Keratinocyte (primary cell): Measurements from ENCODE around the gene MAPT. TPM values are rescaled to one million over a fixed set of nuclear protein-coding genes. Genes with fewer than 3 reads are reported as not detected.

ENCODE experiments used
- DNase-seq: peaks from one replicate; pipeline ENCODE4 v3.0.0-alpha.2; 2011; ENCODE audit warnings: low read depth, missing footprints, low spot score
- FAIRE-seq: peaks from 2 replicates; lab custom pipeline; 2011; peaks lifted over from hg19 to GRCh38; lab: Jason Lieb, UNC
- H2AFZ ChIP-seq: 2 replicates; pipeline ENCODE4 v1.6.0; 2012; ENCODE audit warnings: low read length, control low read depth, inconsistent platforms; ENCODE audit not compliant: control insufficient read depth
- H3K27ac ChIP-seq: 2 replicates; pipeline ENCODE4 v1.5.1; 2011; ENCODE audit warnings: low read length; ENCODE audit not compliant: control insufficient read depth, insufficient read depth
- H3K27me3 ChIP-seq: 3 replicates; pipeline ENCODE4 v1.6.0; 2011; ENCODE audit warnings: low read length; ENCODE audit not compliant: control insufficient read depth, insufficient read depth; ENCODE audit errors: extremely low read depth
- H3K36me3 ChIP-seq, 2 experiments: 2 replicates in 1 of 2; 3 replicates in 1 of 2; pipeline ENCODE4 v1.5.1; 2011; ENCODE audit warnings: low read length in 2 of 2, mild to moderate bottlenecking in 1 of 2; ENCODE audit not compliant: control insufficient read depth in 2 of 2, insufficient read depth in 2 of 2; ENCODE audit errors: extremely low read depth in 1 of 2
- H3K4me1 ChIP-seq: 3 replicates; pipeline ENCODE4 v1.5.1; 2011; ENCODE audit warnings: low read length; ENCODE audit not compliant: control insufficient read depth, insufficient read depth; ENCODE audit errors: extremely low read depth
- H3K4me2 ChIP-seq: 3 replicates; pipeline ENCODE4 v1.6.0; 2011; ENCODE audit warnings: low read depth, low read length; ENCODE audit not compliant: control insufficient read depth, insufficient read depth; ENCODE audit errors: extremely low read depth
- H3K4me3 ChIP-seq, 3 experiments: fragments of 200-600 bp in 1 of 3; sonication (generic) in 1 of 3; 2 replicates in 2 of 3; 3 replicates in 1 of 3; pipeline ENCODE4 v1.5.1; 2011 to 2016; ENCODE audit warnings: low read length in 3 of 3, mild to moderate bottlenecking in 3 of 3, control low read depth in 2 of 3, inconsistent platforms in 1 of 3, low read depth in 1 of 3, mixed read lengths in 1 of 3, mixed run types in 1 of 3, moderate library complexity in 1 of 3; ENCODE audit not compliant: control insufficient read depth in 2 of 3, insufficient read depth in 2 of 3; ENCODE audit errors: extremely low read depth in 1 of 3
- H3K79me2 ChIP-seq: 2 replicates; pipeline ENCODE4 v1.6.0; 2012; ENCODE audit warnings: low read length; ENCODE audit not compliant: control insufficient read depth, insufficient read depth
- H3K9ac ChIP-seq: 3 replicates; pipeline ENCODE4 v1.6.0; 2011; ENCODE audit warnings: low read length; ENCODE audit not compliant: control insufficient read depth, insufficient read depth; ENCODE audit errors: extremely low read depth
- H3K9me1 ChIP-seq: 3 replicates; pipeline ENCODE4 v1.6.0; 2011; ENCODE audit warnings: low read length; ENCODE audit not compliant: control insufficient read depth, insufficient read depth; ENCODE audit errors: extremely low read depth
- H3K9me3 ChIP-seq: 2 replicates; pipeline ENCODE4 v1.5.1; 2012; ENCODE audit warnings: low read depth, low read length; ENCODE audit not compliant: control insufficient read depth
- H4K20me1 ChIP-seq: 3 replicates; pipeline ENCODE4 v1.6.0; 2011; ENCODE audit warnings: low read length; ENCODE audit not compliant: control insufficient read depth, insufficient read depth; ENCODE audit errors: extremely low read depth
- EZH2 ChIP-seq: IDR thresholded peaks from one replicate; pipeline ENCODE4 v1.6.1; 2012; ENCODE audit warnings: inconsistent platforms, mild to moderate bottlenecking, low read length, moderate library complexity
- dilution Hi-C: fragments of 300-500 bp; cut with MboI; formaldehyde crosslinking; loops from one replicate; pipeline ENCODE4 v1.7.0; 2020; ENCODE audit warnings: low sequenced_read_pairs; ENCODE audit not compliant: extremely low pct_ligation_motif_present
- polyA plus RNA-seq, 5 experiments: library from polyadenylated mRNA; depleted of rRNA in 3 of 5; stranded (reverse) in 3 of 5; stranded (forward) in 1 of 5; unstranded in 1 of 5; fragments of >200 nt; gene quantifications; 1 replicate in 1 of 5; 2 replicates in 3 of 5; 3 replicates in 1 of 5; pipeline versions ENCODE4 v1.2.1 to v1.2.3, GENCODE V29; 2011 to 2012; ENCODE audit warnings: missing spikeins in 2 of 5, low read depth in 1 of 5, low replicate concordance in 1 of 5
- TF ChIP-seq, protein P1 (sequence below), 3 experiments: IDR thresholded peaks in 1 of 3; conservative IDR thresholded peaks in 1 of 3; optimal IDR thresholded peaks in 1 of 3; 2 replicates in 2 of 3; 3 replicates in 1 of 3; pipeline versions ENCODE3 to v1.5.1; 2011; ENCODE audit warnings: low read length in 3 of 3, mild to moderate bottlenecking in 3 of 3, moderate library complexity in 2 of 3, control low read depth in 1 of 3, inconsistent platforms in 1 of 3; ENCODE audit not compliant: insufficient read depth in 2 of 3; ENCODE audit errors: extremely low read depth in 1 of 3

Gene MAPT
- polyA plus RNA-seq, 1 donor (not counting 4 experiments of a cell fraction or from before 2014, with no cell fraction given) = 0.08 TPM

DNA sequence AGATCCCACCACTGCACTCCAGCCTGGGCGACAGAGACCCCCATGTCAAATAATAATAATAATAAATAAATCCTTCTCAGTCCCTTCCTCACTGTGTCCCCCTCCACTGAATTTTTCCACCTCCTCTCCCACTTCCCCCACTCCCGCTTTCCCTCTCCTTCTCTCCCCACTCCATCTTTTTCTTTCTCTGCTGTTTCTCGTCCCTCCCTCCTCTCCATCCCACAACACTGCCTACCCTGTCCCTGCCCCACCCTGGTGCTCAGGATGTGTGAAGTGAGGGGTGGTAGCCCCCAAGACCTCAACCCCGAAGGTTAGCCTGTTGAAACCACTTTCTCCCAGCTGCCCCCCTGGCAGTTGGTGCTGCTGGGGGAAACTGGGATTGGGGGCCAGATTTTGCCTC lies 70.3 kb downstream of the MAPT start:
- H3K27me3 ChIP-seq = peaks cover 29% of the 10 kb centered on the region
- dilution Hi-C loops = no loop called here
- no peak for FAIRE-seq

DNA sequence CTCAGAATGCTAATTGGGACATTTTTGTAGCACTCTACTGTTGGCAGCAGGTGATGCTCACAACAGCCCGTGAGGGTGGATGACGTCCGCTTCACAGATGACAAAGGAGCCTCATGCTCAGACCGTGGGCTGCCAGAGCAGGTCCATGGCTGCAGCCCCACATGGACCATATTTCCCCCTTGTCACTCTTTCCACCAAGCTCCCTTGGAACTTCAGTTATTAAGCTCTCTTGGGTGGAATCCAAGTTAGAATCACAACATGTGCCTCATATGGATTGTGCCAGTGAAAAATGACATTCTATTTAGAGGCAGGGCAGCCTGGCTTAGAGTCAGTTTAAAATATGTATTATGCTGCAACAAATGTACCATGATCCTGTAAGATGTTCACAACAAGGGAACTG lies 71.5 kb downstream of the MAPT start:
- TF ChIP-seq, protein P1, sequence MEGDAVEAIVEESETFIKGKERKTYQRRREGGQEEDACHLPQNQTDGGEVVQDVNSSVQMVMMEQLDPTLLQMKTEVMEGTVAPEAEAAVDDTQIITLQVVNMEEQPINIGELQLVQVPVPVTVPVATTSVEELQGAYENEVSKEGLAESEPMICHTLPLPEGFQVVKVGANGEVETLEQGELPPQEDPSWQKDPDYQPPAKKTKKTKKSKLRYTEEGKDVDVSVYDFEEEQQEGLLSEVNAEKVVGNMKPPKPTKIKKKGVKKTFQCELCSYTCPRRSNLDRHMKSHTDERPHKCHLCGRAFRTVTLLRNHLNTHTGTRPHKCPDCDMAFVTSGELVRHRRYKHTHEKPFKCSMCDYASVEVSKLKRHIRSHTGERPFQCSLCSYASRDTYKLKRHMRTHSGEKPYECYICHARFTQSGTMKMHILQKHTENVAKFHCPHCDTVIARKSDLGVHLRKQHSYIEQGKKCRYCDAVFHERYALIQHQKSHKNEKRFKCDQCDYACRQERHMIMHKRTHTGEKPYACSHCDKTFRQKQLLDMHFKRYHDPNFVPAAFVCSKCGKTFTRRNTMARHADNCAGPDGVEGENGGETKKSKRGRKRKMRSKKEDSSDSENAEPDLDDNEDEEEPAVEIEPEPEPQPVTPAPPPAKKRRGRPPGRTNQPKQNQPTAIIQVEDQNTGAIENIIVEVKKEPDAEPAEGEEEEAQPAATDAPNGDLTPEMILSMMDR (optimal IDR thresholded peaks at IDR 0.05 in 1 of 3, IDR thresholded peaks at IDR 0.05 in 1 of 3, conservative IDR thresholded peaks at IDR 0.05 in 1 of 3; ENCODE audit: extremely low read depth in 1 of 3, insufficient read depth in 2 of 3, low read length in 3 of 3) = no peak
- TF ChIP-seq EZH2 = no peak
- H3K9me3 ChIP-seq = no peaks in the 10 kb centered on the region
- no peak overlapping the region for H3K9ac ChIP-seq
- no peak for DNase-seq
- dilution Hi-C loops = no loop called here
- no peaks in the 10 kb centered on the region for H4K20me1 ChIP-seq
- peaks cover 34% of the 10 kb centered on the region for H3K27me3 ChIP-seq
- H3K79me2 ChIP-seq = no peaks in the 10 kb centered on the region
- no peak for FAIRE-seq
- H3K27ac ChIP-seq = no peak overlapping the region
- no peaks in the 10 kb centered on the region for H3K4me1 ChIP-seq
- H3K4me2 ChIP-seq = no peak overlapping the region
- no peaks in the 10 kb centered on the region for H3K36me3 ChIP-seq
- H3K4me3 ChIP-seq = no peak overlapping the region
- H2AFZ ChIP-seq = no peak overlapping the region
- no peaks in the 10 kb centered on the region for H3K9me1 ChIP-seq

More for the DNA sequence above, 70.3 kb downstream of the MAPT start:
- TF ChIP-seq, protein P1 (optimal IDR thresholded peaks at IDR 0.05 in 1 of 3, IDR thresholded peaks at IDR 0.05 in 1 of 3, conservative IDR thresholded peaks at IDR 0.05 in 1 of 3; ENCODE audit: extremely low read depth in 1 of 3, insufficient read depth in 2 of 3, low read length in 3 of 3) = no peak
- TF ChIP-seq EZH2 = no peak
- no peak for DNase-seq
- Histone ChIP-seq H3K9me1 (no peaks in the 10 kb centered on the region), H3K9me3 (no peaks in the 10 kb centered on the region), H3K4me1 (no peaks in the 10 kb centered on the region), H3K4me3 (no peak overlapping the region), H3K27ac (no peak overlapping the region), H3K4me2 (no peak overlapping the region), H3K9ac (no peak overlapping the region), H3K36me3 (no peaks in the 10 kb centered on the region), H4K20me1 (no peaks in the 10 kb centered on the region), H2AFZ (no peak overlapping the region), H3K79me2 (no peaks in the 10 kb centered on the region)
